Stimulated activated CD8-positive, alpha-beta memory T cell treated with anti-CD3 and anti-CD28 coated beads, Interleukin-2, amount 100 ng/mL, for 1 hour (primary cell): ENCODE data around the gene CC2D1B.

Experiments used
- DNase-seq, 2 donors: peaks; one replicate each; pipeline ENCODE4 v3.0.0-alpha.2; 2020; ENCODE audit warnings: low read depth in 2 of 2

The CC2D1B gene

DNA sequence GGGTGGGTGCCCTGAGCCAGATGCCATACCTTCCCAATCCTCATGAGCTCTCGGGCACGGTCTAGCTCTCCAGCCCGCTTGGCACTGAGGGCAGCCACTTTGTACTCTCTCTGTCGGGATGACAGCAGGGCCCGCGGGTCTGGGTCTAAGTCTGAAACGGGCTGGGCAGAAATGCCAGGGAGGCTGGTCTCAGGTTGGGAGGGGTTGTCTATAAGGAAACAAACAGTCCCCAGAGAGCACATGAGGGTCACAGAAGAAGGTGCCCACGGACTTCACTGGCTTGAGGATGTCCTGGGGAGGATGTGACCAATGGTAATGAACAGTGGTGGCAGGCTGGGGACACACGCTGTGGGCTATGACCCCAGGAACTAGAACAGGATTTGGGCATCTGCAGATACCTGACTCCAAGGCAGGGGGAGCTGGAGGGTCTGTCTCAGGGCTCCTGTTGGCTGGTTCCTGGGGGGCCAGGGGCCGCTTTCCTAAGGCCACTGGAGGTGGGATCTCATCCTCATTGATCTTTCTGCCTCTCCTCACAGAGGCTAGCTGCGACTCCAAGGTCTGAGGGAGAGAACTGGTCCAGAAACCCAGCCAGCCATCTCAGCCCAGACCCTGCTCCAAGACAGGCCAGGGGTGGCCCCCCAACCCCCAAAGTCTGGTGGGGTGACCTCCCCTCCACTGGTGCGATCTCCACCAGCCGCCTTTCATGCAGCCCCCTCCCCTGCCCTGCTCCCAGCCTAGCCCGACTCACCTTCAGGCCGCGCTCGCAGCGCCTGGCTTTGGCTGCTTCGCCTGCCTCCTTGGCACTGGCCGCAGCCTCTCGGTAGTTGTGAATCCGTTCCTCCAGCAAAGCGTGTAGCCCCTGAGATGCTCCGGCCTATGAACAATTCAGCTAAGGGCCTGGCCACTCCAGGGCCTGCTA, 6.1 kb downstream of the CC2D1B start:
- DNase-seq = no peak

GRCh38 chr1:52358851-52359497, 7.0 kb downstream of the CC2D1B start:
- no peak for DNase-seq

- DNase-seq = no peak
Measured at GRCh38 chr1:52357397-52357796, 8.6 kb downstream of the CC2D1B start.

DNA sequence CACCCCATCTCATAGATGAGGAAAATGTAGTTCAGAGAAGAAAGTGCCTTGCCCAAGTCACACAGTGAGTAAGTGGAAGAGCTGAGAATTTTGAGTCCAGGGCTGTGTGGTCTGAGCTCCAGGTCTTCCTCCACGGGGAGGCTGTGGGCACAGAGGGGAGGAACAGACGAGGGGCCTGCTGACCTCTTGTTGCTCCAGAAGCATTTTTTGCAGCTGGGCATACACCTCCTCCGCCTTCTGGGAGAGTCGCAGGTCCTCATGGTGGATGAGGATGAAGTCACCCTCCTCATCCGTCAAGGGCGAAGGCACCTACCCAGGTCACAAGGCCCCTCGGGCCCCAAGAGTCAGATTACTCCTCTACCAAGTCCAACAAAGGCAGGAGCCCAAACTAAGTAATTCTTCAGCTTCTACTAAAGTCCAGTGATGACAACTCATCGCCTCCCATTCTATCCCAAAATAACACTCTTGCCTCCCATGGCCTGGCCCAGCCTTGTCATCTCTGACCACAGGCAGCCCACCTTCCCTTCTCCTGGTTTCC, 9.1 kb downstream of the CC2D1B start:
- no peak for DNase-seq

GRCh38 chr1:52355847-52356505, 10.0 kb downstream of the CC2D1B start:
- DNase-seq = no peak

DNA sequence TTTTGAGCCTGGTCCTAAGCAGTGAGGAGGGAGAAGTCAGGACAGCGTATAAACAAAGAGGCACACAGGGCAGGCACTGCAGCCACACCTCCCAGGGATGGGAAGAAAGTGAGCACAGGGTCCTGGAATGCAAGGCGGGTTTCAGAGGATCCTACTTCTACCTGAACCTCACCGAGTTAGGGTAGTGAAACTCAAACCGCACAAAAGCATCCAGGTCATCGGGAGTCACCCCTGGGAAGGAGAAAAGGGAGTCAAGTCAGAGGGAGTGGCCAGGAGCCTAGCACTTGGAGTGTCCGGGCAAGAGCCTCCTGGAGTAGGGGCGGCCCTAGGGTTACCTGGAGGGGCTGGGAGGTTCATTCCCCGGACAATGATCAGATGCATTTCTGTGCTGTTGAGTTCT, 10.6 kb downstream of the CC2D1B start:
- no peak for DNase-seq

GRCh38 chr1:52352690-52353089, 13.3 kb downstream of the CC2D1B start:
- DNase-seq = no peak

- DNase-seq = no peak
Measured at GRCh38 chr1:52348704-52349300, 17.2 kb downstream of the CC2D1B start.

- no peak for DNase-seq
Measured at GRCh38 chr1:52346653-52347052, 19.4 kb downstream of the CC2D1B start.

GRCh38 chr1:52345252-52345651, 20.8 kb downstream of the CC2D1B start:
- DNase-seq = no peak

DNA sequence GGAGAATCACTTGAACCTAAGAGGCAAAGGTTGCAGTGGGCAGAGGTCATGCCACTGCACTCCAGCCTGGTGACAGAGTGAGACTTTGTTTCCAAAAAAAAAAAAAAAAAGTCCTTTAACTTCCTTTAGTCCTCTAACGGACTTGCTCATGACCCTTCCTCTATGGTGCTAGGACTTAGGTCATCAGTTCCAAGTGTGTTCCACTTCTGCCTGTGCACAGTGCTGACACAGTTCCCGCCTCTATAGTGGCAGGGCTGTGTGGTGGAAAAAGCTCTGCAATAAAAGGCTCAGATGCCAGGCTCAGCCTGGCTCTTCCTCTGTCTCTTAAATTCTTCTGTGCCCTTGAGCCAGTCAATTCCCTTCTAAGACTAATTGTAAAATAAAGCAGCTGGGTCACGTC, 22.0 kb downstream of the CC2D1B start:
- DNase-seq = no peak

DNA sequence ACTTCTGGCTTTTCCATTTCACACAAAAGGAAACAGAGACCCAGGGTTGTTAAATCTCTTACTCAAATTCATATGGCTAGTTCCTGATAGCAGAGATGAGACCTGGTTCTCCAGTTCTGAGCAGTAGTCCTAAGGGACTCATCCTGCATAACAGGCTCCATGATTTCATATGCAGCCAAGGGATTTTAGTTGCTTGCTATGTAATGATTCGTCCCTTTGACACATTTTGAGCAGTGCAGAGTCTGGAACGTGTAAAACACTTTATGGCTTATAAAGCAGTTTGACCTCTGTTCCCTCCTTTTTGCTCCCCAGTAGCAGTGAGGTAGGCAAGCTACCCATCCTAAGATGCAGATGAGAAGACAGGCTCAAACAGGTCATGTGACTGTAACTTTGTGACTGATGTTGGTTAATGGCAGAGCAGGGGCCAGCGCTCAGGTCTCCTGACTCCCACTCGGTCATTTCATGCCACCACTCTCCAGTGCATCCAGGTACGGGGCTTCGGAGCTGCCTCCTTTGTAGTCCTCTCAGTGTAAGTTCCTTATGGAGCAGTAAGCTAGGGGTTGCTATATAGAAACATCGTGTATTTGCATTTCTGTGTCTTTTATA, 24.2 kb downstream of the CC2D1B start:
- DNase-seq = no peak

DNA sequence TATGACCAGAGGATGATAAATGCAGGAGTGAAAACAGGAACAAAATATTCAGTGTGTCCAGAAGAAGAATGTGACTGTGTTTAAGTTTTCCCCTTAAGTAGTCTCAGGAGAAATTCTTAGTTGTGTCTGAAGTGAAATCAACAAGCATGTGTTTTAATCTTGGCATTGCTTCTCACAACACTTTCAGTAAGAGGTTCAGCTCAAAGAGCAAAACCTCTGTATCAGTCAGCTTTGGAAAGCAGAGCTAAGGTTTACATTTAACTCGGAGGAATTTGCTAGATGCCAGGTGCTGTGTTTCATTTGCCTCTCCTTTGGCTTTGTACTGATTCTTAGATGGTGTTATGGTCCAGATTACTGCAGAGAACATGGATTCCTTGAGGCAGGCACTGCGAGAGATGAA, 28.6 kb downstream of the CC2D1B start:
- DNase-seq = no peak

GRCh38 chr1:52334906-52335528, 31.0 kb downstream of the CC2D1B start:
- no peak for DNase-seq

DNA sequence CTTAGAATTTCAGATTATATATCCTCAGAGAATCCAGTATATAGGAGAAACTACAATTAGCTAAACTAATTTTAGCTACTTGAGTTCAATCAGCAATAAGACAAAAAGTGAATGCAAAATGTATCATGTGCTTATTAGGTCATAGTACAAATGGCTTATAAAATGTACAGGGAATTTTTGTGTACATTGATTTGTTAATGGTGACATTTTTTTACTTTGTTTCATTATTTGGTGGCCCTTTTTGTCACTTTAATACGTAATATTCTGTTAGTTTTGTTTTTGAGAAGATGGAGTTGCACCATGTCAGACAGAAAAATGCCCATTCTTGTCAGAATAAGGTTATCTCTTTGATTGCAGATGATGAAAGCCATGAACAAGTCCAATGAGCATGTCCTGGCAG, 33.6 kb downstream of the CC2D1B start:
- DNase-seq = no peak

GRCh38 chr1:52328615-52329014, 37.4 kb downstream of the CC2D1B start:
- DNase-seq = no peak

- no peak for DNase-seq
Measured at GRCh38 chr1:52325786-52326185, 40.2 kb downstream of the CC2D1B start.

DNA sequence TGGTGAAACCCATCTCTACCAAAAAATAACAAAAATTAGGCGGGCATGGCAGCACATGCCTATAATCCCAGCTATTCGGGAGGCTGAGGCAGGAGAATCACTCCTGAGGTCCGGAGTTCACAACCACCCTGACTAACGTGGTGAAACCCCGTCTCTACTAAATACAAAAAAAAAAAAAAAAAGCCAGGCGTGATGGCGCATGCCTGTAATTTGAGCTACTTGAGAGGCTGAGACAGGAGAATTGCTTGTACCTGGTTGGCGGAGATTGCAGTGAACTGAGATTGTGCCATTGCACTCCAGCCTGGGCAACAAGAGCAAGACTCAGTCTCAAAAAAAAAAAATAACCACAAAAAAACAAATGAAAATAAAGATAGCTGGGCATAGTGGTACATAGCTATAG, 42.3 kb downstream of the CC2D1B start:
- DNase-seq = no peak

DNA sequence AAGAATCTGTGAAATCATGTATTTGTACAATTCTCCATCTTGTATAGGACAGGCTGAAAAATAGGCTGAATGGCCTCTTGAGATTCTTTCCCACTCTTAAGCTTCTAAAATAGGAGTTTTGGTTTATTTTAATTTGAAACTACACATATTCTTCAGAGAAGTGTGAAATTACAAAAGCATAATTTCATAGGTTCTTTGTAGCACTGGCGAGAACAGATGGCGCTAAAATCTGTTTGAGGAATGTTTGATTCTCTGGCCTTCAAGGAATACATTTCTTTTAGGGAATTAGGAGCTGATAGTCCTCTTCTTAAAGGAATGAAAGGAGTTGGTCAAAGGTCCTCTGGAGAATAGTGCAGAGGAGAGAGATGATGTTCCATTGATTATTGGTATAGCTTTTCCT, 44.9 kb downstream of the CC2D1B start:
- no peak for DNase-seq

- DNase-seq = no peak
Measured at GRCh38 chr1:52306227-52307006, 59.6 kb downstream of the CC2D1B start.
